NCI-H128 (cell line): ENCODE measurements around the gene VAV2.

Source experiments
- DNase-seq: peaks from one replicate; lab custom pipeline; 2025; ENCODE audit not compliant: unreplicated experiment; lab: John Stamatoyannopoulos, UW

VAV2 gene

GRCh38 chr9:133982971-133983720, 9.0 kb downstream of the VAV2 start:
- no peak for DNase-seq

DNA sequence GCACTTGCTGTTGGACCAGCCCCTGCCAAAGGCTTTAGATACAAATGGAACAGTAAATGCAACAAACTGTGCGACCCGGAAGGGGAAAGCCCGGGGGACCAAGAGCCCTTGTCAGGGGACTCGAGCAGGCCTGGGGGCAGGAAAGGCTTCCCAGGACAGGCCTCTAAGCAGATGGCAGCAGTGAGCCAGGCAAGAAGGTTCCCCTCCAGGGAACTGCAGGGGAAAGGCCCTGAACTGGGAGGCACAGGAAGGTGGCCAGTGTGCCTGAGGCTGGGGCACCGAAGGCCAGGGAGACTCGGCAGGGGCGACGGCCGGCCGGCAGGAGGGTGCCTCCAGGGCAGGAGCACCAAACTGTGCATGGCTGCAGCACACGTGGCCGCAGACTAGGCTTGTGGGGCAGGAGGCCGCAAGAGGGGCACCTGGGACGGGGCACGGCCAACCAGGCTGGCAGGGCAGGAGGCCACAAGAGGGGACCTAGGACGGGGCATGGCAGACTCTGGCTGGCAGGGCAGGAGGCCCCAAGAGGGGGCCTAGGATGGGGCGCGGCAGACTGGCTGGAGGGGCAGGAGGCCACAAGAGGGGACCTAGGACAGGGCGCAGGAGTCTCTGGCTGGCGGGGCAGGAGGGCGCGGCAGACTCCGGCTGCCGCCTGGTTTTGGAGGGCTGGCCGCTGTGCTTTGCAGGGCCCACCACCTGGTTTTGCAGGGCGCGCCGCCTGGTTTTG, 10.0 kb downstream of the VAV2 start:
- DNase-seq, result no peak

DNA sequence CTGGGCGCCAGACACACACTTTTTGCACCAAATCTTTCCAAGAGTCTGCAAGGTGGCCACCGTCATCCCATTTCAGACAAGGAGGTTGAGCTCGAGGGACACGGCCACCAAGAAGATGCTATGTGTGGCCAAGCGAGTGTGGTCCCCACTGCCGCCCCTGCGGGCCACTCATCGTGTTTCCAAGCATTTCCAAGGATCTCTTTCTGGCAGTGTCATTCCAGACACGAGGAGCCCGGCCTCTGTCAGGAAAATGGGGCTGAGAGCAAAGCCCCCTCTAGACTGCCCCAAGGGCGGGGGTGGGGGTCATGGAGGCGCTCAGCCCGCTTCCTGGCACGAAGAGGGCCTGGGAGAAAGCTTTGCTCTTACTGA, 10.6 kb downstream of the VAV2 start:
- no peak for DNase-seq

- no peak for DNase-seq
These were observed 11.1 kb downstream of the VAV2 start for GRCh38 chr9:133980864-133981588.

- no peak for DNase-seq
These were observed 11.9 kb downstream of the VAV2 start for GRCh38 chr9:133979921-133980863.

GRCh38 chr9:133979273-133979920, 12.7 kb downstream of the VAV2 start:
- no peak for DNase-seq

- no peak for DNase-seq
These were observed 13.2 kb downstream of the VAV2 start for GRCh38 chr9:133978899-133979272.

GRCh38 chr9:133978226-133978898, 13.8 kb downstream of the VAV2 start:
- no peak for DNase-seq

DNA sequence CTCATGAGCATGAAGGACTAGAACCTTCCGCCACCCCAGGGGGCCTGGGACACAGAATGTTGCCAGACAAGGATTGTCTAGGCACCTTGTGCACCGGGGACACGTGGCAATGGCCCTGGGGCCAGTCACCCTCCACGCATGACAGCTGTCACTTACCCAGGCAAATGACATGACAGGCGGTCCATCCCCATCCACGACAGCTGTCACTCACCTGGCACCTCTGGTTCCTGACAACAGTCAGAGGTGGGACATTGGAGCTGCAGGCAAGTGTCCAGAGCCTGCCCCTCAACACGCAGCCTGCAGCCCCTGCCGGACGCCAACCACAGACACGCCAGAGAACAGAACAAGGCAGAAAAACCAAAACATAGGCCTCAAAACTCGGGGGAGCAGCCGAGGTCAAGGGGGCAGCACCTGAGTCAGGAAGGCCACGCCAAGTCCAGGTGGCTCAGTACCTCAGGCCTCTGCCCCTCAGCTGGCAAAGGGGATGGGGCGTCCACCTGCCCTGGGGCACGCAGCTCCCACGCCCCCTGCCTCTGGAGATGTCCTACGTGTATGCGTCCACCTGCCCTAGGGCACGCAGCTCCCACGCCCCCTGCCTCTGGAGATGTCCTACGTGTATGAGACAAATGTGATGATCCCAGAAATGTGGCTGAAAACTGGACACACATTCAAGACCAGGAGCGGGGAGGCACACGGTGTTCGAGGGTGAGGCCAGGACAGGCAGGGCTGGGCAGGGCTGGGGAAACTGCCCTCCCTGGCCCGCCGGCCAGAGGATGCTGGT, 14.5 kb downstream of the VAV2 start:
- DNase-seq, result no peak

DNA sequence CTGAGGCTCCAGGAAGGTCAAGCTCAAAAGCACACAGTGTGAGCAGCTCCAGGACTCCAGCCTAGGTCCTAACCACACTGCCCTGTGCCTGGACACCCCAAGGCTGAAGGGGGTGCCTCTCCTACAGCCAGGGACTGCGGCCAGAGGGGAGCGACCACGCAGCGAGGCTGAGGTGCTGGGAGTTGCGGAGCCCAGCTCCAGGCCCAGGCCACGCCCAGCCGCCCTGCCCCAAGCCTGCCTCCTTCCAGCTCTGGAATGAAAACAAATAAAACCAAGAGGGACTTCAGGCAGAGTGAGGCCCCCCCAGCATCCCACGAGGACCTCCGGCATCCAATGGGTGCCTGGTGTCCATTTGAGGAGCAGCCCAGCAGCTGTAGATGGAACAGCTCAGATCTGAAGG, 15.2 kb downstream of the VAV2 start:
- DNase-seq, result no peak

- DNase-seq, result no peak
These were observed 15.8 kb downstream of the VAV2 start for GRCh38 chr9:133976191-133976861.

- DNase-seq, result no peak
These were observed 16.6 kb downstream of the VAV2 start for GRCh38 chr9:133975511-133975910.

- no peak for DNase-seq
These were observed 17.3 kb downstream of the VAV2 start for GRCh38 chr9:133974631-133975341.

DNA sequence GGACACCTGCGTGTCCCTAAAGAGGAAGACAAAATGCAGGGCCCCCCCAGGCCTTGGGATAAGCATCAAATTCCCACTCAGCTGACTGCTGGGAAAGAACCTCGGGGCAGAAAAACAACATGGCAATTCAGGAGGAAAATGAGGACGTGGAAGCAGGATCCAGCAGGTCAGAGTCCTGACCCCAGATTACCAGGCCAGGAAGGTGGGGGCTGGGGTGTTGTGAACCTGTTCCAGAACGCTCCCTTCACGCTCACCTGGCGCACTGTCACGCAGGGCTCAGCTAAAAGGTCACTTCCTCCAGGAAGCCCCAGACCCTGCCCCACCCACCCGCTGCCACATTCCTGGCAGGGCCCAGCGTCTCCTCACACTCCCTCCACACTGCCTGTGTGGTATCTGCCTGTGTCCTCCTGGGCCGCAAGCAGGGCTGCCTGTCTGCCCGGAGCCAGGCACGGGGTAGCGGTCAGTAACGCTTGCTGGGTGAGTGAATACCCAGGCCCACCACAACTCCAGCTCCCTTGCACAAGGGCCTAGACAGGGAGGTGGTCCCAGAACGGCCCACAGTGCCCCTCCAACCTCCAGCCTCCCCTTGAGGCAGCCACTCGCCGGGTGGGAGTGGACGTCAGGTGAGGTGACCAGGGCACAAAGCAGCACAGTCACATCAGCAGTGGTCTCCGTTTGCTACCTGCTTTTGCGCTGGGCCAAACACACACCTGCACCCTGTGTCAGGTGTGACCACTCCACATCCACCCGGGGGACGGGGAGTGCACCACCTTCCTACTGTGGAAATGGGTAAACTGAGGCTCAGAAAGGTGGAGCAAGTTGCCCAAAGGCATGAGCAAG, 18.1 kb downstream of the VAV2 start:
- no peak for DNase-seq

GRCh38 chr9:133973111-133973790, 18.9 kb downstream of the VAV2 start:
- DNase-seq, result no peak
